Measurements from ENCODE around the gene RBMS3. TPM values are rescaled to one million over a fixed set of nuclear protein-coding genes. Genes with fewer than 3 reads are reported as not detected.

RBMS3 gene
- total and polyA plus RNA-seq, 2 of the 8 experiments (the other 6 are each of a cell fraction or from before 2014, with no cell fraction given) = 3.7 to 6.9 TPM

GRCh38 chr3:29745232-29745870 lies 464.5 kb downstream of the RBMS3 start:
- ChIA-PET POLR2A (ENCODE audit: partially characterized antibody) (no interaction called here), CTCF (ENCODE audit: partially characterized antibody) (interaction anchor here (0.6 kb wide), 1 partner anchor 12 kb away, joined by 3 read pairs; no protein-coding TSS in a partner anchor)
- H3K79me2 ChIP-seq (ENCODE audit: control insufficient read depth in 1 of 2, insufficient read depth in 2 of 2, low read length in 2 of 2) = no peaks in the 10 kb centered on the region
- no peak overlapping the region for H3K4me3 ChIP-seq (ENCODE audit: extremely low read depth in 1 of 4, insufficient read depth in 2 of 4, low read depth in 3 of 4, low read length in 4 of 4)
- peak overlapping the region; percentile 45; the same call in 1 of the 2 replicates for H2AK5ac ChIP-seq (ENCODE audit: low read depth, low read length)
- no peak overlapping the region for H3K27ac ChIP-seq (ENCODE audit: low read depth, low read length)
- no peak overlapping the region for H3K18ac ChIP-seq (ENCODE audit: extremely low read depth, low read length)
- FAIRE-seq (no peak), DNase-seq (ENCODE audit: low read depth in 1 of 2, low spot score in 2 of 2) (no peak)
- no peak overlapping the region for H3K4me2 ChIP-seq (ENCODE audit: insufficient read depth in 1 of 2, low read depth in 2 of 2, low read length in 2 of 2)
- no peaks in the 10 kb centered on the region for H3K27me3 ChIP-seq (replicated peaks in 1 of 4; ENCODE audit: control insufficient read depth in 3 of 4, extremely low read depth in 1 of 4, insufficient read depth in 3 of 4, low read length in 3 of 4)
- H4K91ac ChIP-seq (replicated peaks; ENCODE audit: insufficient read length, low read length) = peak overlapping the region; percentile 77
- H2BK5ac ChIP-seq (ENCODE audit: low read depth, low read length) = no peak overlapping the region
- no peaks in the 10 kb centered on the region for H3K79me1 ChIP-seq (ENCODE audit: low read depth, low read length)
- no peak overlapping the region for H3K23ac ChIP-seq (ENCODE audit: insufficient read length)
- H3K56ac ChIP-seq (replicated peaks; ENCODE audit: insufficient read length, low read depth, low read length) = no peak overlapping the region
- no peak overlapping the region for H2AFZ ChIP-seq (ENCODE audit: low read length)
- H3K23me2 ChIP-seq (ENCODE audit: low read depth, low read length) = no peaks in the 10 kb centered on the region
- no peaks in the 10 kb centered on the region for H3K9me3 ChIP-seq (ENCODE audit: insufficient read depth in 2 of 2, low read depth in 1 of 2, low read length in 1 of 2)
- no peak overlapping the region for H4K5ac ChIP-seq (ENCODE audit: insufficient read length, low read depth, low read length)
- H2BK20ac ChIP-seq (ENCODE audit: low read length) = no peak overlapping the region
- no peak overlapping the region for H3K4ac ChIP-seq (replicated peaks; ENCODE audit: insufficient read length, low read depth, low read length)
- no peaks in the 10 kb centered on the region for H3K36me3 ChIP-seq (ENCODE audit: control insufficient read depth in 2 of 4, insufficient read depth in 4 of 4, low read length in 3 of 4)
- WGBS, 2 experiments (ENCODE audit: extremely low coverage in 1 of 2, insufficient coverage in 1 of 2, insufficient read length in 1 of 2, insufficient replicate concordance in 2 of 2, low coverage in 1 of 2, low lambda C conversion rate in 2 of 2, missing lambda C conversion rate in 1 of 2) = 93% methylated on average over 4 of the region's 4 CpGs; no CpG with 5 or more reads in 1 of the 2 experiments
- H3K14ac ChIP-seq (ENCODE audit: insufficient read length) = no peak overlapping the region
- no peak overlapping the region for H2BK12ac ChIP-seq (ENCODE audit: low read depth, low read length)
- no peak overlapping the region for H4K8ac ChIP-seq (ENCODE audit: extremely low read depth, insufficient read depth, low read length)
- no peaks in the 10 kb centered on the region for H4K20me1 ChIP-seq (replicated peaks in 1 of 2; ENCODE audit: control insufficient read depth in 1 of 2, insufficient read depth in 2 of 2, low read length in 2 of 2)
- no peak overlapping the region for H3K9ac ChIP-seq (replicated peaks in 1 of 4; ENCODE audit: extremely low read depth in 1 of 4, low read depth in 3 of 4, low read length in 3 of 4)
- 0 out of 2 replicates have a peak overlapping the region, but pooled peaks have one; percentile 77 for H2BK15ac ChIP-seq (ENCODE audit: low read length)
- no peak overlapping the region for H2BK120ac ChIP-seq (replicated peaks; ENCODE audit: low read depth, low read length)
- peaks cover 0 to 5% (median 0%) of the 10 kb centered on the region in 4 experiments; a peak in 2 of 7 replicates for H3K4me1 ChIP-seq (replicated peaks in 1 of 4; ENCODE audit: control insufficient read depth in 3 of 4, insufficient read depth in 4 of 4, low read length in 3 of 4)
- TF ChIP-seq SP1 (IDR thresholded peaks at IDR 0.05; ENCODE audit: low read depth, low read length) = no peak
- no peak for TF ChIP-seq SAP30 (IDR thresholded peaks at IDR 0.05; ENCODE audit: insufficient read depth, insufficient replicate concordance, low read length)
- no peak for TF ChIP-seq CTBP2 (IDR thresholded peaks at IDR 0.05; ENCODE audit: borderline replicate concordance, insufficient read depth, insufficient read length, low read length)
- TF ChIP-seq TAF1 (IDR thresholded peaks at IDR 0.05; ENCODE audit: low read depth, low read length) = no peak
- TF ChIP-seq TAF7 (optimal IDR thresholded peaks at IDR 0.05; ENCODE audit: borderline replicate concordance, low read depth, low read length) = no peak
- TF ChIP-seq ATF3 (IDR thresholded peaks at IDR 0.05; ENCODE audit: insufficient read depth, low read depth, low read length) = no peak
- no peak for TF ChIP-seq ATF2 (IDR thresholded peaks at IDR 0.05; ENCODE audit: low read length)
- no peak for TF ChIP-seq USF2 (IDR thresholded peaks at IDR 0.05; ENCODE audit: low read length)
- no peak for TF ChIP-seq KDM5A (IDR thresholded peaks at IDR 0.05; ENCODE audit: low read length)
